ENCODE measurements around the gene LINC01488. TPM values are rescaled to one million over a fixed set of nuclear protein-coding genes. Genes with fewer than 3 reads are reported as not detected.

The LINC01488 gene
- total RNA-seq, 1 donor from 2014 or later: not detected

- Histone ChIP-seq H3K4me2 (ENCODE audit: low read length) (peak overlapping the region; percentile 80), H3K4me1 (ENCODE audit: insufficient read depth, low read length) (peaks cover 44% of the 10 kb centered on the region), H3K9me3 (ENCODE audit: insufficient read depth, low read depth, low read length) (no peaks in the 10 kb centered on the region), H3K4me3 (ENCODE audit: insufficient read depth, low read depth, low read length) (no peak overlapping the region), H4K20me1 (ENCODE audit: insufficient read depth, low read length) (no peaks in the 10 kb centered on the region), H3K27ac (ENCODE audit: low read depth, low read length) (peak overlapping the region; percentile 89), H3K9ac (ENCODE audit: low read length) (peak overlapping the region; percentile 59), H3K79me2 (ENCODE audit: insufficient read depth, low read length) (no peaks in the 10 kb centered on the region), H3K36me3 (ENCODE audit: insufficient read depth, low read length) (no peaks in the 10 kb centered on the region), H3K27me3 (ENCODE audit: insufficient read depth, low read length) (no peaks in the 10 kb centered on the region), H2AFZ (ENCODE audit: low read depth, low read length) (peak overlapping the region; percentile 74)
- Mint-ChIP-seq H3K9me3 (ENCODE audit: unreplicated experiment) (no peaks in the 10 kb centered on the region), H3K36me3 (ENCODE audit: low read depth, unreplicated experiment) (no peaks in the 10 kb centered on the region), H3K4me1 (ENCODE audit: low read depth, unreplicated experiment) (peaks cover 29% of the 10 kb centered on the region), H3K4me3 (ENCODE audit: unreplicated experiment) (no peak overlapping the region), H3K27me3 (ENCODE audit: low read depth, unreplicated experiment) (peaks cover 15% of the 10 kb centered on the region), H3K27ac (ENCODE audit: unreplicated experiment) (peak overlapping the region; percentile 80)
- FAIRE-seq (peak; percentile 9), DNase-seq (ENCODE audit: low read depth) (no peak)
- TF ChIP-seq CTCF (IDR thresholded peaks at IDR 0.05; ENCODE audit: insufficient read depth, low read depth, low read length) (no peak), EZH2 (IDR thresholded peaks at IDR 0.05; ENCODE audit: insufficient read depth, low read length) (no peak)
These were observed 39.3 kb upstream of the LINC01488 start for GRCh38 chr11:69442012-69442806.

GRCh38 chr11:69442807-69443137 is 38.7 kb upstream of the LINC01488 start:
- Mint-ChIP-seq H3K4me3 (ENCODE audit: unreplicated experiment) (no peak overlapping the region), H3K9me3 (ENCODE audit: unreplicated experiment) (no peaks in the 10 kb centered on the region), H3K4me1 (ENCODE audit: low read depth, unreplicated experiment) (peaks cover 24% of the 10 kb centered on the region), H3K27ac (ENCODE audit: unreplicated experiment) (peak overlapping the region; percentile 80), H3K36me3 (ENCODE audit: low read depth, unreplicated experiment) (no peaks in the 10 kb centered on the region), H3K27me3 (ENCODE audit: low read depth, unreplicated experiment) (peaks cover 19% of the 10 kb centered on the region)
- no peaks in the 10 kb centered on the region for H3K9me3 ChIP-seq (ENCODE audit: insufficient read depth, low read depth, low read length)
- no peaks in the 10 kb centered on the region for H3K79me2 ChIP-seq (ENCODE audit: insufficient read depth, low read length)
- no peaks in the 10 kb centered on the region for H4K20me1 ChIP-seq (ENCODE audit: insufficient read depth, low read length)
- DNase-seq (ENCODE audit: low read depth): peak; percentile 46
- no peaks in the 10 kb centered on the region for H3K36me3 ChIP-seq (ENCODE audit: insufficient read depth, low read length)
- no peak overlapping the region for H3K4me3 ChIP-seq (ENCODE audit: insufficient read depth, low read depth, low read length)
- H3K9ac ChIP-seq (ENCODE audit: low read length): peak overlapping the region; percentile 59
- peaks cover 42% of the 10 kb centered on the region for H3K4me1 ChIP-seq (ENCODE audit: insufficient read depth, low read length)
- H3K27ac ChIP-seq (ENCODE audit: low read depth, low read length): peak overlapping the region; percentile 89
- peak overlapping the region; percentile 74 for H2AFZ ChIP-seq (ENCODE audit: low read depth, low read length)
- H3K27me3 ChIP-seq (ENCODE audit: insufficient read depth, low read length): no peaks in the 10 kb centered on the region
- peak overlapping the region; percentile 80 for H3K4me2 ChIP-seq (ENCODE audit: low read length)
- TF ChIP-seq EZH2 (IDR thresholded peaks at IDR 0.05; ENCODE audit: insufficient read depth, low read length): no peak
- no peak for TF ChIP-seq CTCF (IDR thresholded peaks at IDR 0.05; ENCODE audit: insufficient read depth, low read depth, low read length)
- no peak for FAIRE-seq
